Thymus (tissue), 11 donors: ENCODE data around the gene DCTN2. TPM values are rescaled to one million over a fixed set of nuclear protein-coding genes. Genes with fewer than 3 reads are reported as not detected.

Experiments used
- DNase-seq, 9 donors: peaks; one replicate each; pipeline ENCODE4 v3.0.0-alpha.2; 2013; ENCODE audit warnings: low spot score in 9 of 9, low read depth in 6 of 9, missing footprints in 1 of 9
- H3K27ac ChIP-seq, 2 donors: one replicate each; pipeline ENCODE4 v1.5.1; 2013; ENCODE audit warnings: control low read depth in 1 of 2, low read depth in 1 of 2, low read length in 1 of 2, mild to moderate bottlenecking in 1 of 2, moderate library complexity in 1 of 2
- H3K27me3 ChIP-seq, 2 donors: one replicate each; pipeline ENCODE4 v1.5.1; 2013; ENCODE audit warnings: low read length in 1 of 2; ENCODE audit not compliant: control insufficient read depth in 2 of 2, insufficient read depth in 1 of 2
- H3K36me3 ChIP-seq, 2 donors: one replicate each; pipeline ENCODE4 v1.5.1; 2013; ENCODE audit warnings: low read length in 1 of 2, mild to moderate bottlenecking in 1 of 2, moderate library complexity in 1 of 2; ENCODE audit not compliant: control insufficient read depth in 2 of 2, insufficient read depth in 2 of 2
- H3K4me1 ChIP-seq, 2 donors: one replicate each; pipeline ENCODE4 v1.5.1; 2013; ENCODE audit warnings: low read length in 2 of 2; ENCODE audit not compliant: control insufficient read depth in 2 of 2, insufficient read depth in 2 of 2
- H3K4me3 ChIP-seq, 2 donors: one replicate each; pipeline ENCODE4 v1.5.1; 2013; ENCODE audit warnings: low read length in 2 of 2, control low read depth in 1 of 2, mild to moderate bottlenecking in 1 of 2
- H3K9me3 ChIP-seq, 2 donors: one replicate each; pipeline ENCODE4 v1.5.1; 2013; ENCODE audit warnings: low read length in 1 of 2, mild to moderate bottlenecking in 1 of 2; ENCODE audit not compliant: control insufficient read depth in 2 of 2, insufficient read depth in 1 of 2
- WGBS: extraction: QIAGEN DNeasy Blood & Tissue Kit; methylation state at CpG from one replicate; pipeline ENCODE4 v1.1.7; 2013; 5-methylcytosine and 5-hydroxymethylcytosine counted together
- polyA plus RNA-seq: library from polyadenylated mRNA; stranded (reverse); fragments of 200-250 nt; gene quantifications from one replicate; pipeline ENCODE4 v1.2.3, GENCODE V29; 2013
- total RNA-seq: library from RNA; stranded (reverse); fragments of 120-200 nt; gene quantifications from one replicate; pipeline ENCODE4 v1.2.4, GENCODE V29; 2013
- donor health status: healthy.

DCTN2 gene
- total and polyA plus RNA-seq, 2 donors, result 56.4 to 79.7 TPM

DNA sequence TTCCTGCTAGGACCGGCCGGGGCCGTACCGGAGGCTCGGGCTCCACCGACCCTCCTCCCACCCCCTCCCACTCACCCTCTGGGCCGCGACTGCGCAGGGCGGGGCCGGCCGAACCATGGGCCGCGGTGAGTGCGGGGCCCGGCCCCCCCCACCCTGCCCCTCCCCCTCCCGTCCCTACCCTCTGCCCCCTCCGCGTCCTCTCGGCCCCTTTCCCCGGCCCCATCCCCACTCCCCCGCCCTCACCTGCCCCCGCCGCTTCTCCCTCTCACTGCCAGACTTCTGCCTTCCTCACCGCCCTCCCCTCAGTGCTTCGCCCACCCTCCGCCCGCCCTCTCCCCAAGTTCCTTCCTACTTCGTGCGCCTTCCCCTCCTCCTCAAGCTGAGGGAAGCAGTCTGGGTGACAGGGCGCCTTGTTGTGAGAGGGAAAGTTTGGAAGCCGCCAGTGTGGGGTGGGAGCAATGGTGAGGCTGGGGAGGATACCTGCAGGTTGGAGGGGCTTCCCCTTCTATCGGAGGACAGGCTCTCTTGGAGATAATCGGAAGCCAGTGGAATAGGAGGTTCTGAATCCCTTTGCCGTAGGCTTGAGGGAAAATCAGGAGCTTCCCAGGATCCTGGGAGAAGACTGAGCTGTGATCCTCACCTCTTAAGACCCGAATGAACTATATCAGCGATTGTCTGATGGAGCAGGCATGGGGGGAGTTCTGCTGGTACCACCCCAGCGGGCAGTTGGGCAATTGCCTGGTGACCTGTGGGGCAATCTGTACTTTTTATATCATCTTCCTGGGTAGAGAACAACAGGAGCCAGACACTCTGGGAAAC, 23.9 kb downstream of the DCTN2 start:
- H3K9me3 ChIP-seq, result no peaks in the 10 kb centered on the region
- peak in 7 of 9 donors; percentile 39 to 80 (median 58) for DNase-seq
- no peaks in the 10 kb centered on the region for H3K27me3 ChIP-seq
- H3K36me3 ChIP-seq, result peaks cover 39 to 47% of the 10 kb centered on the region in 2 donors
- peaks cover 33 to 54% of the 10 kb centered on the region in 2 donors for H3K4me1 ChIP-seq
- WGBS, result 1% methylated on average over 38 of the region's 38 CpGs
- peak overlapping the region; percentile 99 for H3K27ac ChIP-seq
- peak overlapping the region; percentile 71 to 84 for H3K4me3 ChIP-seq

- peaks cover 34 to 54% of the 10 kb centered on the region in 2 donors for H3K4me1 ChIP-seq
- no peaks in the 10 kb centered on the region for H3K9me3 ChIP-seq
- H3K27ac ChIP-seq, result peak within 1 kb of the TSS; percentile 99
- peak; percentile 71 to 92 (median 82) for DNase-seq
- peaks cover 34 to 47% of the 10 kb centered on the region in 2 donors for H3K36me3 ChIP-seq
- H3K27me3 ChIP-seq, result no peaks in the 10 kb centered on the region
- peak within 1 kb of the TSS; percentile 71 to 84 for H3K4me3 ChIP-seq
- under 1% methylated on average over 57 of the region's 57 CpGs for WGBS
Measured at GRCh38 chr12:57522011-57522886, 24.7 kb downstream of the DCTN2 start, which contains the start of gene MBD6. Gene MBD6 (plus strand): TSS chr12:57522824. CDS start chr12:57524304, 1,480 bp downstream.

DNA sequence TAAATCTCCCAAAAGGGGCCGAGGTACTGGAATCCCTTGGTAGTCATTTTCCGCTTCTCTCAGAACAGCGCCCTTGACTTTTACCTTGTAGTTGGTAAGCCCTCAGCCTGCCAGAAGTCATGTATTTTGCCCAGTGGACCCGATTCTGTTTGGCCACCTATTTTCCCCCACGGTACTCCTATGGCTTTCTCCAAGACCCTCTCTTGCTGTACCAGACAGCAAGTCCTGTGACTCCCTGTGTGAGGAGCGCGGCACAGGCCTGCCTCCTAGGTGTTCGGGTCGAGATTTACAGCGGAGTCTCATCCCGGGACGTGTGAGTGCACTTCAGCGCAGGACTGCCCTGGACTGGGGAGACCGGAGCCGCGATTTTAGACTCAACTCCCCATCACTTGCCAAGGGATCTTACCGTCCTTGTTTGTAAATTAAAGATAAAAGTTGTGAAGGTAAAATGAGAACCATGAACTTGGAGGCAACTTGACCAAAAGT, 25.4 kb downstream of the DCTN2 start:
- Histone ChIP-seq H3K27me3 (no peaks in the 10 kb centered on the region), H3K4me1 (peaks cover 34 to 54% of the 10 kb centered on the region in 2 donors), H3K27ac (peak overlapping the region; percentile 99), H3K36me3 (peaks cover 35 to 47% of the 10 kb centered on the region in 2 donors), H3K9me3 (peaks cover 0 to 3% of the 10 kb centered on the region in 2 donors), H3K4me3 (peak overlapping the region; percentile 71 to 84)
- 77% methylated on average over 17 of the region's 17 CpGs for WGBS
- DNase-seq, result peak in 5 of 9 donors; percentile 16 to 41 (median 26)

GRCh38 chr12:57520053-57520818, 26.8 kb downstream of the DCTN2 start, which contains the start of gene DDIT3:
Gene DDIT3 (minus strand): TSS chr12:57520514. CDS start chr12:57517406, 3,108 bp downstream.
- peak within 1 kb of the TSS; percentile 71 to 80 for H3K4me3 ChIP-seq
- WGBS, result under 1% methylated on average over 52 of the region's 52 CpGs
- peaks cover 34 to 49% of the 10 kb centered on the region in 2 donors for H3K4me1 ChIP-seq
- no peaks in the 10 kb centered on the region for H3K27me3 ChIP-seq
- peaks cover 0 to 3% of the 10 kb centered on the region in 2 donors for H3K9me3 ChIP-seq
- peaks cover 35 to 50% of the 10 kb centered on the region in 2 donors for H3K36me3 ChIP-seq
- DNase-seq, result peak; percentile 90 to 99 (median 99)
- H3K27ac ChIP-seq, result peak within 1 kb of the TSS; percentile 99

- Histone ChIP-seq H3K27ac (peak overlapping the region; percentile 86 to 94), H3K36me3 (peaks cover 36 to 50% of the 10 kb centered on the region in 2 donors), H3K27me3 (no peaks in the 10 kb centered on the region), H3K4me3 (peak overlapping the region; percentile 71 to 80), H3K4me1 (peaks cover 31 to 44% of the 10 kb centered on the region in 2 donors), H3K9me3 (peaks cover 0 to 3% of the 10 kb centered on the region in 2 donors)
- 2% methylated on average over 8 of the region's 8 CpGs for WGBS
- DNase-seq, result peak in 2 of 9 donors; percentile 11 to 40
Measured at GRCh38 chr12:57519796-57520052, 27.3 kb downstream of the DCTN2 start.

DNA sequence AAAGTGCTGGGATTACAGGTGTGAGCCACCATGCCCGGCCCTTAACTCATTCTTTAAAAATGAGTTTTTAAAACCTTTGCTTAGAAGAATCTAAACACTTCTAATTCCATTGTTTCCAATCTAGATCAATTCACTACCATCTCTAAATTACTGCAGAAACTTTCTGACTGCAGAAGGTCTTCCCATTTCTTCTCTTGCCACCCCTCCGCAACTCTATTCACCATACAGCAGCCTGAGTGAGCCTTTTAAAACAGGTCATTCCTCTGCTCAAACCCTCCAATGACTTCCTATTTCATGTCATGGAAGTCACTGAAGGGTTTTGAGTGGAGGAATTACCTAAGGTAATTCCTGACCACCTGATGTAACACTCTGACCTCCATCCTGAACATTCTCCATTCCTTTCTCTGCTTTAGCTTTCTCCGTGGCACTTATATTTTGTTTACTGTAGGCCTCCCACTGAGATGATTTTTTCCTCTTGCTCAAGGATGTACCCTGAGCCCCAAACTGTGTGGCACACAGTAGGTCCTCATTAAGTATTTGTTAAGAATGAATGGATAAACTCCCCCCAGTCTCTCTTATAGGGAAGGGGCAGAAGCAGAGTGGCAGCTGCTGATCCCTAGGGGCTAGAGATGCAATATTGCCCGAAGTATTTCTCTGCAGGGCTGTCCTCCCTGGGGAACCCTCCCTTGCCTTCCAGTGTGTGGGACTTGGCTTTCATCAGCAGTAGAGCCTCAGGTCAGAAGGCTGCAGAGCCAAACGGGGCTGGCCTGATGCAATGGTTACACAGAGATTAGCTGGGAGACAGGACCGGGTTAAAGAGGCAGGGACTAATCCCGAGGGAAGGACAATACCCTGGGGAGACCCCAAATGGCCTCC, 27.8 kb downstream of the DCTN2 start:
- Histone ChIP-seq H3K4me1 (peaks cover 26 to 38% of the 10 kb centered on the region in 2 donors), H3K9me3 (peaks cover 0 to 3% of the 10 kb centered on the region in 2 donors), H3K4me3 (peak overlapping the region; percentile 71 to 80), H3K27ac (peak overlapping the region; percentile 19 to 86), H3K36me3 (peaks cover 36 to 50% of the 10 kb centered on the region in 2 donors), H3K27me3 (no peaks in the 10 kb centered on the region)
- DNase-seq, result no peak
- WGBS, result 44% methylated on average over 7 of the region's 7 CpGs

GRCh38 chr12:57518176-57518919, 28.6 kb downstream of the DCTN2 start:
- Histone ChIP-seq H3K27ac (no peak overlapping the region), H3K4me1 (peaks cover 18 to 30% of the 10 kb centered on the region in 2 donors), H3K27me3 (no peaks in the 10 kb centered on the region), H3K36me3 (peaks cover 41 to 51% of the 10 kb centered on the region in 2 donors), H3K4me3 (no peak overlapping the region), H3K9me3 (peaks cover 0 to 3% of the 10 kb centered on the region in 2 donors)
- no peak for DNase-seq
- WGBS, result 94% methylated on average over 8 of the region's 8 CpGs
